ENCODE data around the gene IWS1.
"Not testable (repeated sequence)": the region's sequence is repeated elsewhere in the genome, so short reads cannot be mapped to it uniquely, and the experiment has no call there.

Gene IWS1

GRCh38 chr2:127453392-127454171, 72.7 kb downstream of the IWS1 start:
- peak; percentile 74 for DNase-seq

DNA sequence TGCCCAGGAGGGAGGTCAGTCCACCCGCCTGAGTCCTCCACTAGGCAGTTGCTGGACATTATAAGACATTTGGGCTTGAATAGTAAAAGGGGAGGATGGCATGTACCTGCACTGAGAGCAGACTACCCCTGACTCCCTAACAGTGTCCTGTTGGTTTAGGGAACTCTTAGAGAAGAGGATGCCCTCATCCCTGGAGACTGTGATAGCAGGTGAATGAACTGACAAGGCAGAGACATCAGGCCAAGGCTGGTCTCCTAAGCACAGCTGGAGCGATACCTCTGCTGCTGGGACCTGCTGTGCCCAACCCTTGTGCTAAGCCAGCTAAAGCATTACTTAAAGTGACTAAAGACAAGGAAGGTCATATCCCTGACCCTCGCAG, 73.3 kb downstream of the IWS1 start:
- DNase-seq: no peak

GRCh38 chr2:127452423-127452822, 73.9 kb downstream of the IWS1 start:
- not testable (repeated sequence) for DNase-seq

GRCh38 chr2:127451981-127452380, 74.3 kb downstream of the IWS1 start:
- no peak for DNase-seq

GRCh38 chr2:127449898-127450297, 76.4 kb downstream of the IWS1 start:
- no peak for DNase-seq

- DNase-seq: no peak
Measured at GRCh38 chr2:127449414-127449813, 76.9 kb downstream of the IWS1 start.

DNA sequence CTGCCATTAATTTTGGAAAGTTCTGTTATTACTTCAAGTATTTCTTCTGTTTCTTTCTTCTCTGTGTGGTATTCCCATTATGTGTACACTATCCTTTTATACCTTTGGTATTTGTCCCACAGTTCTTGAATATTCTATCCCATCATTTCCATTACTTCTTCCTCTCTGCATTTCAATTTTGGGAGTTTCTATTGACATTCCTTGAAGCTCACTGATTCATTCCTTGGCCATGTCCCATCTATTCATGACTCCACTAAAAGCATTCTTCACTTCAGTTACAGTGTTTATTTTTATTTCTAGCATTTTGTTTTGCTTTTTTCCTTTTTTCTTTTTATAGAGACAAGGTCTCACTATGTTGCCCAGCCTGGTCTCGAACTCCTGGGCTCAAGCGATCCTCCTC, 77.8 kb downstream of the IWS1 start:
- DNase-seq: no peak

- DNase-seq: no peak
Measured at GRCh38 chr2:127439343-127439742, 86.9 kb downstream of the IWS1 start.

GRCh38 chr2:127437781-127438726, 88.2 kb downstream of the IWS1 start:
- DNase-seq: no peak

DNA sequence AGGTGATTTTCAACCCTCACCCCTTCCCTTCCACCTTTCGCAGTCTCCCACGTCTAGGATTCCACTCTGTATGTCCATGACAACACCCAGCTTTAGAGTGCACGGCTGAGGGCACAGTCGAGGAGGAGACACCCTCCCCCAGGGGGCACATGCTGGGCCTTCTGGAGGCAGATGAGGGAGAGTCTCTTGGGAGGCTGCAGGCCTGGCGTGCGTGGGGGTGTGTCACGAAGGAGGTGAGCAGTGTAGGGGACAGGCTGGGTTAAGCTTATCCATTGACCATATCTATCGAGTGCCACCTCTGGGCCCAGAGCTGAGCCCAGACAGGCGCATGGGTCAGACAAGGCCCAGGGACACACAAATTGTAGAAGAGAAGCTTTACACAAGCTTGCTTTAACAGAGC, 89.2 kb downstream of the IWS1 start:
- no peak for DNase-seq

DNA sequence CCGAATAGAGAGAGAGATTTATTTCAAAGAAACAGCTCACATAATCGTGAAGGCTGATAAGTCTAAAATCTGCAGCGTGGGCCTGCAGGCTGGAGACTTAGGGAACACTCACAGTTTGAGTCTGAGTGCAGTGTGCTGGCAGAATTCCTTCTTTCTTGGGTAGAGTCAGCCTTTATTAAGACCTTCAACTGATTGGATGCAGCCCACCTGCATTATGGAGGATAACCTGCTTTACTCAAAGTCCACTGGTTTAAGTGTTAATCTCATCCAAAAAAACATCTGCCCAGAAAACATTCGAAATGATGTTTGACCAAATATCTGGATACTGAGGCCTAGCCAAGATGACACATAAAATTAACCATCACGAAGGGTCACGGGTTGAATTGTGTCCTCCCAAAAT, 91.8 kb downstream of the IWS1 start:
- no peak for DNase-seq

GRCh38 chr2:127431408-127432023, 94.8 kb downstream of the IWS1 start:
- DNase-seq: no peak

Data from islet precursor cell (in vitro differentiated cells).